ENCODE results near the gene EXO1. TPM values are rescaled to one million over a fixed set of nuclear protein-coding genes. Genes with fewer than 3 reads are reported as not detected.

The EXO1 gene
- total RNA-seq, 2 experiments from 2014 or later = 65.3 to 66.8 TPM

DNA sequence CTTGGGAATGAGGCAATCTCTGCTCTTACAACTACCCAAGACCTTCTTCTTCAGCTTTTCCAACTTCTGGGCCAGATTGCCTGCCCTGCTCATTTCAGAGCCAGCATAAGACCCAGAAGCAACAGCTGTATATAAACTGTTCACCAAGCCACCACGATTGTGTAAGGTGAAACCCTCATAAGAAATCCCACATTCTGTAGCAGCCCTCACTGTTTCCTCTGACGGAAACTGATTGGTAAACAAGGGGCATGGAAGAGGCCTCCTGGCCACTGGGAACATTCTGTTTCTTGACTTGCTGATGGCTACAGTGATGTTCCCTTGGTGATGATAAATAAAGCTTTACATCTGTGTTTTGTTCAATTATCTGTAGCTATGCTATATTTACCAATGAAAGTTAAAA is 39.7 kb upstream of the EXO1 start:
- TF ChIP-seq CTCF (IDR thresholded peaks at IDR 0.05) = no peak
- CTCF ChIA-PET = no interaction called here
- Mint-ChIP-seq H3K27ac (no peak overlapping the region), H3K36me3 (ENCODE audit: low read depth) (no peaks in the 10 kb centered on the region), H3K27me3 (no peaks in the 10 kb centered on the region), H3K4me3 (no peak overlapping the region), H3K4me1 (ENCODE audit: low read depth) (no peaks in the 10 kb centered on the region), H3K9me3 (no peaks in the 10 kb centered on the region)
- intact Hi-C loops (cut with micrococcal nuclease) = no loop called here
- POLR2A ChIA-PET = no interaction called here
- ATAC-seq (no peak), DNase-seq (no peak)

DNA sequence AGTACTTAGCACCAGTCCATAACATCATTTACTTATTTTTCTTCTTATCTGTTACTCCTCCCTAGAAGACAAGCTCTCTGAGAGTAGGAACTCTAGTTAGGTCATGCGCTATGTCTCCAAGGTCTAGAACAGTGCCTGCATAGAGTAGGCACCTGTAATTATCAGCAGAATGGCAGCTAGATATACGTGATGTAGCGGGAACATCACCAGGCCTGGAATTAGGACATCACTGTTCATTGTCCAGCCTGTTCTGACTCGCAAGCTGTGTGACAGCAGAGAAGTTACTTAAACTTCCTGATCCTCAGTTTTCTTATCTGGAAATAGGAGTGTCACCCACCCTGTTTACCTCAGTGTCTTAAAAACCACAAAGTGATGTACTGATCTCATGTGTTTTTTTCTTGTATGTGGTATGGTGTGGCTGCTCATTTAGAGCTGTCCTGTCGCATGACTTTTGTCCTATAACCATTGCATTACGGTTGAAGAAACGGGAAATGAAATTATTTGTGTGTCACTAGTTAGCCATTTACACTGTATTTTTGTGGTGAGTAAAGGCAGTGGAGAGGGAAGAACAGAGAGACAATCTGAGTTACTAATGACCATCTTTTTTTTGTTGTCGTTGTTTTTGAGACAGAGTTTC is 37.1 kb upstream of the EXO1 start:
- H3K4me3 Mint-ChIP-seq = no peak overlapping the region
- intact Hi-C loops (cut with micrococcal nuclease) = no loop called here
- no peaks in the 10 kb centered on the region for H3K9me3 Mint-ChIP-seq
- DNase-seq (no peak), ATAC-seq (no peak)
- no peak overlapping the region for H3K27ac Mint-ChIP-seq
- no peaks in the 10 kb centered on the region for H3K27me3 Mint-ChIP-seq
- POLR2A ChIA-PET = interaction anchor here (1.0 kb wide), 1 partner anchor 23 kb away, joined by 3 read pairs; no protein-coding TSS in a partner anchor
- no peaks in the 10 kb centered on the region for H3K4me1 Mint-ChIP-seq (ENCODE audit: low read depth)
- CTCF ChIA-PET = no interaction called here
- no peak for TF ChIP-seq CTCF (IDR thresholded peaks at IDR 0.05)
- H3K36me3 Mint-ChIP-seq (ENCODE audit: low read depth) = no peaks in the 10 kb centered on the region

DNA sequence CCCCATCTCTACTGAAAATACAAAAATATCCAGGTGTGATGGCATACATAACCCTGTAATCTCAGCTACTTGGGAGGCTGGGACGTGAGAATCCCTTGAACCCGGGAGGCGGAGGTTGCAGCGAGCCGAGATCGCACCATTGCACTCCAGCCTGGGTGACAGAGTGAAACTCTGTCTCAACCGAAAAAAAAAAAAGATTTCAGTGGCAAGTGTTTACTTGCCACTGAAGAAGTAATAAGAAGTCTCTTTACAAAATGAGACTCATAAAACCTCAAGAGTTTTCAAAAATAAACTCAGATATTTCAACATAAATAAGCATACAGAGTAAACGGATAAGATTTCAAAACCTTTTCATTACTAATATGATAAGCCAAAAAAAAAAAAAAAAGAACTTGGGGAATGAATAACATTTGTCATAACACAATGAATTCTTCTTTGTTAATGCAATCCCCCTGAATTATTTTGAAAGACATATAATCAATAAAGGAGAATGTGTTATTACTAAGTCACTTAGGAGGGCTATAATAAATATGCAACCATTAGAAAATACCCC is 34.2 kb upstream of the EXO1 start:
- H3K27me3 Mint-ChIP-seq = peaks cover 2% of the 10 kb centered on the region
- TF ChIP-seq CTCF (IDR thresholded peaks at IDR 0.05) = no peak
- H3K4me1 Mint-ChIP-seq (ENCODE audit: low read depth) = no peaks in the 10 kb centered on the region
- ATAC-seq (no peak), DNase-seq (no peak)
- POLR2A ChIA-PET = no interaction called here
- intact Hi-C loops (cut with micrococcal nuclease) = no loop called here
- no peak overlapping the region for H3K4me3 Mint-ChIP-seq
- no peaks in the 10 kb centered on the region for H3K9me3 Mint-ChIP-seq
- H3K36me3 Mint-ChIP-seq (ENCODE audit: low read depth) = no peaks in the 10 kb centered on the region
- CTCF ChIA-PET = no interaction called here
- H3K27ac Mint-ChIP-seq = no peak overlapping the region

DNA sequence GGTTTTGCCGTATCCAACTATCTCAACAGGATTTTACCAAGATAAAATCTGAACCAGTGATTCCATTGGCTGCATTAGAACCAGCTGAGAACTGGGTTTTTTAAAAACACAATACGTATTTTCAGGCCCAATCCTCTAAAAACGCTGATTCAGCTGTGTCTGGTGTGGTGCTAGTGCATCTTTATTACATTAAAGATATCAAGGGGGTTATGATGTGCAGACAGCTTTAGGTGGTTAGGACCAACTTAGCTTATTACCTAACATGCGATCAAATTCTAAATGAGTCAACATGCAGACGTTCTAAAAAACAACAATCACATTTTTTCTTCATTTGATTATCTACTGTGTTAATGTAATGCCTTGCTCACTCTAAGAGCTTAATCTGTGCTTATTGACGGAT is 32.0 kb upstream of the EXO1 start:
- no peak for TF ChIP-seq CTCF (IDR thresholded peaks at IDR 0.05)
- Mint-ChIP-seq H3K9me3 (no peaks in the 10 kb centered on the region), H3K36me3 (ENCODE audit: low read depth) (no peaks in the 10 kb centered on the region), H3K4me3 (no peak overlapping the region), H3K27me3 (peaks cover 2% of the 10 kb centered on the region), H3K27ac (no peak overlapping the region), H3K4me1 (ENCODE audit: low read depth) (no peaks in the 10 kb centered on the region)
- POLR2A ChIA-PET = interaction anchor here (0.6 kb wide), 1 partner anchor 170 kb away, joined by 3 read pairs; no protein-coding TSS in a partner anchor
- intact Hi-C loops (cut with micrococcal nuclease) = no loop called here
- DNase-seq (no peak), ATAC-seq (no peak)
- CTCF ChIA-PET = interaction anchor here (0.9 to 1.5 kb wide), 2 partner anchors 12 to 76 kb away, joined by 3 to 5 read pairs; no protein-coding TSS in a partner anchor

GRCh38 chr1:241817331-241817792 is 30.6 kb upstream of the EXO1 start:
- Mint-ChIP-seq H3K4me3 (no peak overlapping the region), H3K4me1 (ENCODE audit: low read depth) (no peaks in the 10 kb centered on the region), H3K9me3 (no peaks in the 10 kb centered on the region), H3K36me3 (ENCODE audit: low read depth) (no peaks in the 10 kb centered on the region), H3K27ac (no peak overlapping the region), H3K27me3 (peaks cover 2% of the 10 kb centered on the region)
- POLR2A ChIA-PET = no interaction called here
- DNase-seq (no peak), ATAC-seq (no peak)
- intact Hi-C loops (cut with micrococcal nuclease) = no loop called here
- TF ChIP-seq CTCF (IDR thresholded peaks at IDR 0.05) = no peak
- CTCF ChIA-PET = interaction anchor here (0.8 kb wide), 1 partner anchor 11 kb away, joined by 3 read pairs; no protein-coding TSS in a partner anchor

All from activated CD8-positive, alpha-beta T cell treated with anti-CD3 and anti-CD28 coated beads for 36 hours (primary cell).